GM12892 (cell line): ENCODE results near the gene CLMN.

ENCODE experiments used
- DNase-seq: peaks from one replicate; pipeline ENCODE4 v3.0.0; 2011; ENCODE audit not compliant: insufficient read length
- FAIRE-seq: peaks from 2 replicates; lab custom pipeline; 2011; peaks lifted over from hg19 to GRCh38; lab: Jason Lieb, UNC
- POLR2A ChIP-seq: IDR thresholded peaks from 2 replicates; pipeline ENCODE4 v1.6.1; 2011; ENCODE audit warnings: low read depth, low read length, control low read depth
- POLR2AphosphoS5 ChIP-seq: IDR thresholded peaks from 2 replicates; pipeline ENCODE4 v1.6.1; 2011; ENCODE audit warnings: low read depth, low read length, control low read depth
- TAF1 ChIP-seq: IDR thresholded peaks from 2 replicates; pipeline ENCODE4 v1.6.1; 2011; ENCODE audit warnings: low read depth, mild to moderate bottlenecking, control low read depth, low read length, borderline replicate concordance

Gene CLMN

DNA sequence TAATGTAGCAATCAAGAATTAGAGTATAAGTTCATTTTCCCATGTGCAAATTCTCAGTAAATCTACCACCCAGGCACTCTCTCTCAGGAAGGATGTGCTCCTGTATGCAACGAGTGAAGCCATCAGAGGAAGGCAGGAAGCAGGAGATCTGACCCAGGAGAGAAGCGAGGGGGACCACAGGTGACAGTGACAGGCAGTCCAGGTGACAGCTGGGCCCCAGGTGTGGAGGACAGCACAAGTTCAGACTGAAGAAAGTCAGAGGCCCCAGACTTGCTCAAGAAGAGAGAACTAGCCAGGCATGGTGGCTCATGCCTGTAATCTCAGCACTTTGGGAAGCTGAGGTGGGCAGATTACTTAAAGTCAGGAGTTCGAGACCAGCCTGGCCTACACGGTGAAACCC lies 13.8 kb downstream of the CLMN start:
- no peak for FAIRE-seq
- no peak for TF ChIP-seq POLR2AphosphoS5
- TF ChIP-seq POLR2A: no peak
- TF ChIP-seq TAF1: no peak
- DNase-seq: no peak

DNA sequence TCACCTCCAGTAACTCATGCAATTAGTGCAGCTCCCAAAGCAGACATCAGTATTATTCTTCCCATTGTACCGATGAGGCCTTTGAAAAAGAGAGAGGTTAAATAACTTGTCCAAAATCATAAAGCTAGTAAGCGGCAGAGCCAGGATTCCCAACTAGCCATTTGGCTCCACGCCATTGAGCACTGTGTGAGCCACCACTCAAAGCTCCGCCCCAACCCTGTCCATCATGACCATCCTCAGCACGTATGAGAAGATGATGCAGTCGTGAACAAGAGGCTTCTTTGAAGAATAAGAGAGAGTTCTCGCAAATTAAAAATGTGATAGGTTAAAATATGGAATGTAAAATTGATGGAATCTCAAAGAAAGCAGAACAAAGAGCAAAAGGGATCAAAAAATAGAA lies 14.6 kb downstream of the CLMN start:
- no peak for FAIRE-seq
- no peak for DNase-seq
- TF ChIP-seq POLR2A (no peak), TAF1 (no peak), POLR2AphosphoS5 (no peak)

DNA sequence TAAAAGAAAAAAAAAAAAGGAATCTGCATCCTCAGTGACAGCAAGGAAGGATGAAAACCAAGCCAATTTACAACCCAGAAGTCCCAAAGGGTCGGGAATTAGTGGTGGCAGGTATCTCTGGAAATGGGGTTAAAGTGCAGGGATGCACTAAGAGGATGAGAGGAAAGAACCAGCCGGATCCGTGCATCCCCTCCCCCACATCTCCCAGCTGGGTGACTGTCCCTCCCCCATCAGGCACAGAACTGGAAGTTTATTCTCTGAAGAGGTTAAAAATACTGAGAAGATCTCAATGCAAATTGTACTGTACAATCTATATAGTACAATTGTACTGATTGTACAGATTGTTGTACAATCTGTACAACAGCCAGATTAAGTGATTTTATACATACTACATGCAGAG lies 15.4 kb downstream of the CLMN start:
- TF ChIP-seq POLR2AphosphoS5 (no peak), TAF1 (no peak)
- DNase-seq (no peak), FAIRE-seq (no peak)

DNA sequence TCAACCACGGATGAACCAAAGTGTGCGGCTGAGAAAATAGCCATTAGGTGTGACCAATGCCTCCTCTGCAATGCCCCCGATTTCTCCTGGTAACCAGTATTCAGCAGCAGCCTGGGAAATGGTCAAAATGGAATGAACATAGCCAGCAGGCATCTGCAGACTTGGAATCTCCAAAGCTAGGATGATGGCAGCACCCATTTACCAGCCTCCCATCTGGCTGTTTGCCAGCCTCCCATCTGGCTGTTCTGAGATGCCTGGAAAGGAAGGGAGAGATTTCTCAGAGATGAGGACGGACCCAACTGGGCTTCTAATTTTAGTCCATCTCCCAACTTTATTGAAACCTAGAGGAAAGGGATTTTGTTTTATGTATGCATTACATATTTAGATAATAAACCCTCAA lies 16.2 kb downstream of the CLMN start:
- no peak for TF ChIP-seq POLR2A
- no peak for TF ChIP-seq POLR2AphosphoS5
- no peak for TF ChIP-seq TAF1
- DNase-seq (no peak), FAIRE-seq (no peak)

DNA sequence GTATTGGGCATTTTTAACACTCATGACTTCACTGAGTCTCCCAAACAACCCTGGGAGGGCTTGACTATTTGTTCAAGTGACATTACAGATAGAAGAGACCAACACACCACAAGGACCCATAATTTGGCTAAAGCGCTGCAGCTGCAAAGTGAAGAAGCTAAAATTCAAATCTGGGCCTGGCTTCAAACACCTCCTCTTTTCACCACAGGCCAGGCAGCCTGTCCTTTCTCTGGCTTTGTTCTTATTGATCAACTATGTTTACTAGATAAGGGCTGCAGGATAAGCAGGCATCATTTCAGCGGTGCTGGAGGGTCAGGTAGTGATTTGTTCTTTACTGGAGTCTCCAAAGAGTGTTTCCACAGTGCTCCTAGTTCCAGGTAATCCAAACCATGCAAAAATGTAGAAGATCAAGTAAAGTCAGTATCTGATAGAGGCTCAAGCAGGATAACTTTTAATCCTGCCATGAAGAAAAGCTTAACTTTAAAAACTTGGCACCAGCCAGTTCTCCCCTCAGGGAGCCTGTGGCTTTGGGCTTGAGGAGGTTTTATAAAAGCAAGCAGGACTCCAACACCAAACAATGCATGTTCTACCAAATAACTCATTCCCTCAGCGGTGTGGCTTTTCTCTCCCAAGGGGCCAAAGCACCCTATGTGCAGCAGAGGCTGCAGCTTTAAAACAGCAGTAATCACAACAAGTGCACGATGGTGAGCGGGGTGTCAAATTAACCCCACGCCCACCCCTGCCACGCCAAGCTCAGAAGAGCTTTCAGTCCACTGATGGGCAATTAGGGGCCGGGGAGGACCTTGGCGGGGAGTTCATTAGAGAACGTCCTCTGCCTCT lies 16.8 kb downstream of the CLMN start:
- DNase-seq (no peak), FAIRE-seq (no peak)
- no peak for TF ChIP-seq POLR2A

DNA sequence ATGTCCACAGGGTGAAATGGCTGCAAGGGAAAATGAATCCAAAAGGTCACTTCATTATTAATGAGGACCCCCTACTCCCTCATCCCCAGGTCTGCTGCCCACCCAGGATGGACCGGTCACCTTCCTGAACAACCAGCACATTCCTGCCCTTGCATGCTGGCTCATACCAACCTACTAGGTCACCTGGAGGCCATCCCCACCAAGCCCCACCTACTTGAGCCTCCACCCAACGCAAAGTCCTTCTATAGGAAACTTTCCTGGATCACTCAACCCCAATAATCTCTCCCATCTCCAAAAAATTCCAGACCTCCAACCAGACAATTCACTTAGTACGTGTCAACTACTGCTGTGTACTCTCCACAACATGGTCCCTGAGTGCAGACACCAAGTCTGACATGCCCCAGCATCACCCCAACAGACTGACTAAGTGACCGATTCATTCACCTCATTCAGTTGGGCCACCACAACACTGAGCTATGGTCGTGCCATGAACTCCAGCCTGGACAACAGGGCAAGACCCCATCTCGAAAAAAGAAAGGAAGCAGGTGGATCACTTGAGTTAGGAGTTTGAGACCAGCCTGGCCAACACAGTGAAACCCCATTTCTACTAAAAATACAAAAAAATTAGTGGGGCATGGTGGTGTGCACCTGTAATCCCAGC lies 18.1 kb downstream of the CLMN start:
- no peak for DNase-seq
- no peak for TF ChIP-seq POLR2A
- TF ChIP-seq POLR2AphosphoS5: no peak
- no peak for TF ChIP-seq TAF1
- no peak for FAIRE-seq

DNA sequence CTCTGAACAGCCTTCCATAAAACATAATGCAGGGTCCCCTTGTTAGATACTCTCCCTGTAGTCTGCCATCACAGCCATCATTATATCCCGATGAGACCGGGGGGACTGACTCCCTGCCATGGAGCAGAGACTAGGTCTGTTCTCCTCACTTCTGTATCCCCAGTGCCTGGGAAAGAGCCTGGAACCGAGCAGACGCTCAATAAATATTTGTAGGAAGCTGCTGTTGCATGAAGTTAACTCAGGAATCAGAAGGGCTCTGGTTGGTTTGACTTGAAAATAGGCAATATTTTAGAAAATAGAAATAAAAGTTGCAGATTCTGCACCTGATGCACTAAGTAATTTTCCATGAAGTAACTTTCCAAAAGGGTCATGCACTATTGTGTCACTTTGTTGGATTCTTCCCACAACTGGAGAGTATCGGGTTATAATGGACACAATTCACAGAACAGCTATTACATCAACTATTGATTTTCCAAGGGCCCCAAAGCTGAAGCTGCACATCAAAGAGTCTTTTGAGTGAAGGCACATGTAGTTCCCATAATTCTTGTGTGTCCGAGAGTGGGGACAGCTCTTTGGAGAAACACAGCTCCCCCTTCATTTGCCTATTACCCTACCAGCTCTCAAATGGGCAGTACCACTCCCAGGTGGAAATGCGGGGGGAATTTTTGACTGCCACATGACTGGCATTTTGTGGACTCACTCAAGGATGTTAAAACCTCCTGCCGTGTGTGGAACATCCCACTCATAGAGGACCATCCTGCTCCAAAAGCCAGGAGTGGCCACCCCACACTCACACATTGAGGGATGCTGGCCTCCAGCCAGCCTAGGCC lies 18.8 kb downstream of the CLMN start:
- no peak for TF ChIP-seq POLR2A
- no peak for TF ChIP-seq TAF1
- no peak for TF ChIP-seq POLR2AphosphoS5
- DNase-seq (no peak), FAIRE-seq (no peak)

DNA sequence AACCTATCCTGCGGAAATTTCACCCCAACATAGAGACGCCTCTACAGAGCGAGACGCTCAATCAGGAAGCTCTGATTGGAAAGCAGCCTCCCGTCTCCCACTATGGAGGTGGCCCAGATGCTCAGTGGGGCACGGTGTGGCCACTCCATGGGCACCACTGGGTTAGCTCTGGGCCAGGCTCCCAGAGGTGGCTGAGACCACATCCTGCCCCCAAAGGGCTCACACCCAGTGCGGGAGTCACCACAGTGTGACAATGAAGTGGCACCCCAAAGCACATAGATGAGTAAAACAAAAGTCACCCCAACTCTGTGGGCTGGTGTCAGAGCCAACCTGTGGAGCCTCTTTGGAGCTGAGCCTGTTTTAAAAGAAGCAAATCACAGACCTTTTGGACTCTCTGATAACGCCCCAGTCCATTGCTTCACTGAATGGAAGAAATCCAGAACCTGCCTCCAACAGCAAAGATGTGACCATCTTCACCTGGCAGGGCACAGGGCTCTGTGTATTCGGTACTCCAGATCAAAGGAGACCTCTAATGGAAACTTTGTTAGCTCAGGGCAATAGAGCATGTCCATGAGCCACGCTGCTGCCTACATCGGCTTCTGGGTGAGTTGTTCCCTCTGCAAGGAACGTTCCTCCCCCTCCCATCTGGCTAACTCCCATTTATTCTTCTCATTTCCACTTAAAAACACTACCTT lies 19.6 kb downstream of the CLMN start:
- FAIRE-seq: no peak
- DNase-seq: no peak
- no peak for TF ChIP-seq TAF1
- TF ChIP-seq POLR2AphosphoS5: no peak
- TF ChIP-seq POLR2A: no peak

DNA sequence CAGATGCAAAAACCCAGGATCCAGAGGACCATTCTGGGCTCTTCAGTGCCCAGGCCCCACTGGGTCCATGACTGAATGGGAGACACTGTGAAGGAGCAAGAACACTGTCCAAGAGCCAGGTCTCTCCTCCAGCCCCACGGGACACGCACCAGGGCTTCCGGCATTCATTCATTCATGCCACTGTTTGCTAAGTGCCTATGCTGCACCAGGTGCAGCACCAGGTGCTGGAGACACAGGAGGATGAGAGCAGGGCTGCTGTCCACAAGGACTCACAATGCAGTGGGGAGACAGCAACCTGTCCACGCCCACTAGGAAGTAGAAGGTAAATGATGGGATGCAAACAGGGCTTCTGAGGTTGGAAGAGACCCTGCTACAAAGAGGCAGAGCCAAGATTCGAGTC lies 20.4 kb downstream of the CLMN start:
- FAIRE-seq (no peak), DNase-seq (no peak)
- TF ChIP-seq POLR2A (no peak), TAF1 (no peak), POLR2AphosphoS5 (no peak)

DNA sequence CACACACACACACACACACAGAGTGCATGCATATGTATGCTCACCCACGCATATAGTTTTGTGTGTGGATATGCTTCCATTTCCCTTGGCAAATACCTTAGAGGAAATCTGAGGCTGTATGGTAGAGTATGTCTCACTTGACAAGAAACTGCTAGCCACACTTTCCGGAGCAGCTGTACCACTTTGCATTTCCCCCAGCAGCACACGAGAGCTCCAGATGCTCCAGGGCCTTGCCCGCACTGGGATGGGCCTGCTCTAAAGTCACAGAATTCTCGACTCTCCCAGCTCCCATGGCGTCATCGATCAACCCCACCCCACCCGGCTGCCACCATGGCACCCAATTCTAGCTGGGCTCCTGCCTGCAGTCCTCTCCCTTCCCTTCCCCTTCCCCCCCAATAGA lies 21.9 kb downstream of the CLMN start:
- TF ChIP-seq POLR2A: no peak
- TF ChIP-seq POLR2AphosphoS5: no peak
- TF ChIP-seq TAF1: no peak
- DNase-seq: no peak

DNA sequence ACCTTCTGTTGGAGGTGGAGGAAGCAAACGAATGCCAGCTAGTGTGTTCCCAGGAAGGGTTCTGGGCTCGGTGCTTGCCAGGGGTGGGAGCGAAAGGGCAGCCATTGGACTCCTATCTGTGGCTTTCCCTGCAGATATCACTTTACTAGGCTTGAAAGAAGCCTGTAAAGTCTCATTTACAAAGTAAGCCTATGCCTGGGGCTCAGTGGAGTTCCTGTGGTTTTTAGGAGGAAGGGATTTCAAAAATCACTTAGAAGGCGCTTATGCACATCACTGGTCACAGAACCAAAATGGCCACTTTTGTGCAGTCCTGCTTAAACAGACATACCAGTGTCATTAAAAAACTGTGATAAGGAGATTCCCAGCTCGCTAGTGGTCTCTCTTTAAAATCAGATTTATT lies 22.7 kb downstream of the CLMN start:
- FAIRE-seq (no peak), DNase-seq (no peak)
- TF ChIP-seq POLR2AphosphoS5: no peak
- no peak for TF ChIP-seq POLR2A
- TF ChIP-seq TAF1: no peak

More for the DNA sequence above, 21.9 kb downstream of the CLMN start:
- no peak for FAIRE-seq

DNA sequence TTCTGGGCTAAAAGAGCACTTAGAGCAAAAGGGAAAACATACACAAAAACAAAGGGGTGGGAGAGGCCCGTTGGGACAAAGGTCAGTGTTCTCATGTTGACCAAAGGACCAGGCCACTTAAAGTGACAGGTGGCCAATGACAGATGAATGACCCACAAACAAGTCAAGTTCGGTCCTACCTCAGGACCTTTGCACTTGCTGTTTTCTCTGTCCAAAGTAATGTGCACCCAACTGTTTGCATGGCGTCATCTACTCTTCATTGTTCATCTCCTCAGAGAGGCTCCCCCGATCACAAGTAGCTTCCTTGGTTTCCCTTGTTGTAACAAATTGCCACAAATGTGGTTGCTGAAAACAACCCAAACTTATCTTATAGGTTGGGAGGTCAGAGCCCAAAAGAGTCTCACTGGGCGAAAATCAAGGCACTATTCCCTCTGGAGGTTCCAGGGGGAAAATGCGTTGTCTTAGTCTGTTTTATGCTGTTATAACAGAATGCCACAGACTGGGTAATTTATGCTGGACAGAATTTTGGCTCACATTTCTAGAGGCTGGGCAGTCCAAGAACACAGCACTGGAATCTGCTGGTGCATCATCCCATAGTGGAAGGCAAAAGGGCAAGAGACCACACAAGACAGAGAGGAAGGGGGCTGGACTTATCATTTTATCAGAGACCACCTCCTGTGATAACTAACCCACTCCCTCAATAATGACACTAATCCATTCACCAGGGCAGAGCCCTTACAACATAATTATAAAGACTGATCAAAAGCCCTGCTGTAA lies 23.9 kb downstream of the CLMN start:
- TF ChIP-seq TAF1 (no peak), POLR2A (no peak), POLR2AphosphoS5 (no peak)
- FAIRE-seq (no peak), DNase-seq (no peak)
